HG02943 (cell line): ENCODE results near the gene SMIM8.

Experiments
- ATAC-seq: cut with Tn5 transposase; IDR thresholded peaks from one replicate; pipeline ENCODE4 v1.9.1; 2021; ENCODE audit warnings: mild to moderate bottlenecking, low read depth, moderate library complexity; ENCODE audit not compliant: unreplicated experiment

SMIM8 gene

DNA sequence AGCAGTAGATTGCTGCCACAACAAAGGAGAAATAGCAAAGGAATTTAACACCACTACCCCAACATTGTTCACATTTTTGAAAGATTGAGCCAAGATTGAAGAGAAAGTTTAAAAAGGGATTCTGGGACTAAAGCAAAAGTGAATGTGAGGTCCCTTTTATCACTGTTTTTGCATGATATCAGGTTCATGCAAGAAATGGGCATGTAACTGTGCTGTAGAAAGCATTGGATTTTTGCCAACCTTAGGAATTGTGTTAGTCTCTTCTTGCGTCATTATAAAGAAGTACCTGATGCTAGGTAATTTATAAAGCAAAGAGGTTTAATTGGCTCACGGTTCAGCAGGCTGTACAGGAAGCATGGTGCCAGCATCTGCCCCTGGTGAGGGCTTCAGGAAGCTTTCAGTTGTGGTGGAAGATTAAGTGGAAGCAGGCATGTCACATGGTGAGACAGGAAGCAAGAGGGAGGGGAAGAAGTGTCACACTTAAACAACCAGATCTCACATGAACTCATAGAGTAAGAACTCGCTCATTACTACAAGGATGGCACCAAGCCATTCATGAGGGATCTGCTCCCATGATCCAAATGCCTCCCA lies 11.3 kb downstream of the SMIM8 start:
- ATAC-seq: no peak

DNA sequence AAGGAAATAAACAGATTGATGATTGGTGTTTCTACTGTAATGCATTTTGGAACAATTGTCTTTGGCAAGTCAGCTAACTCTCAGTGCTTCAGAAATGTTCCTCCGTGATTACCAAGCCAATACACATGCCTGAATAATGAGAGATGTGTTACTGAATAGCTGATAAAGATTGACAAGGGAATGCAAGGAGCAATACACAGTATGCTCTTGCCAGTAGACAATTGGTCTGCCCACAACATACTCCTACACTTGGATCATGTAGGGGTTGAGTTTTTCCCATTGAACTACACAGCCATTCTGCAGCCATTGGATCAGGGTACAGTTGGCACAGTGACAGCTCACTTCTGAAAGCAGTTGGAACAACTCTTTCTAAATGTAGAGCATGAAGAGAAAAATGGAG lies 12.3 kb downstream of the SMIM8 start:
- no peak for ATAC-seq

DNA sequence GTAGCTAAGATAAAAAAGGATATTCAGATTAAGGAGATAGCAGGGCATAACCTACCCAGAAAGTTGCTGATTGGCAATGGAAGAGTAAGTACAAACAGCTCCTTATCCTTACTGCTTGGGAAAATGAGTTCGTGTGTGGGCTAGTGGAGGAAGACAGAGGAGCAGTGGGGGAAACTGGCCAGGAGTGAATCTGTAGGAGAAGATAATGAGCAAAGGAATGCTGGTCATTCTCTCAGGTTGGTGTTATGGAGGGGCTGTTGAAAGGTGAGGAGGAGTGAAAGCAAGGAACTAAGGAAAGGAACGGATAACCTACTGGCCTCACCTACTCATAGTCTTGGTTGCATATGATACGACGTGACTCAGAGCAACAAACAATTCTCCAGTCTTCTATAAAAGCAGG lies 14.0 kb downstream of the SMIM8 start:
- ATAC-seq: no peak

DNA sequence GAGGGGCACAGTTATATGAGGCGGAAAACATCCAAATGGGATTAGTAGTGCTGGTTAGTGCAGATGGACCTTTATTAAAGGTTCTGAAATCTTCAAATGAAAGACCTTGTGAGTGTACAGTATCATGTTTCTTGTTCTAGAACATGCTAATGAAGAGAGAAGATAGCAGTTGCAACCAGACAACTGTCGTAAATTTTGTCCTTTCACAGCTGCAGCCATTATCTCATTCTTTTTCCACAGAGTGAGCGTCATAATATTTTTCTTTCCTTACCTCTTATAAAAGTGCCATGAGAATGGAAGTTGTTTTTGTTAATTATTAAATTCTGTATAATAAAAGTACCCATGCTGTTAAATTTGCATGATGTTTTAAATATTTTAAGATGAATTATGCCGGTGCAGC lies 17.8 kb downstream of the SMIM8 start:
- no peak for ATAC-seq

DNA sequence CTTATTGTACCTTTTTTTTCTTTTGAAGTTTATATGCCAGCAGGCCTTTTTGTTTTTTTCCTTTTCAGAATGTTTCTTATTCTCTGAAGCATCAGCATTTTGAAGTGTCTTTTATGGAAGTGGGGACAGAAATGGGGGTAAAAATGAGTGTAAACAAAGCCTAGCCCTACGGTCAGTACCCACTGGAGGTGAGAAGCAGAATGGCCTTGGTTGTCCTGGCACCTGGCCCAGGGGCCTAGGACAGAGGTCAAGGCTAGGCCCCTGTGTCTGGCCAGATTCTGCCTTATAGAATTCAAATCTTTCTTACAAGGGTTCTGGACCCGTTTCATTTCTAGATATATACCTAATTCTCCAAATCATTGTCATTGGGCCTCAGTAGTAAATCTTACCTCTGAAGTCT lies 18.8 kb downstream of the SMIM8 start:
- no peak for ATAC-seq

DNA sequence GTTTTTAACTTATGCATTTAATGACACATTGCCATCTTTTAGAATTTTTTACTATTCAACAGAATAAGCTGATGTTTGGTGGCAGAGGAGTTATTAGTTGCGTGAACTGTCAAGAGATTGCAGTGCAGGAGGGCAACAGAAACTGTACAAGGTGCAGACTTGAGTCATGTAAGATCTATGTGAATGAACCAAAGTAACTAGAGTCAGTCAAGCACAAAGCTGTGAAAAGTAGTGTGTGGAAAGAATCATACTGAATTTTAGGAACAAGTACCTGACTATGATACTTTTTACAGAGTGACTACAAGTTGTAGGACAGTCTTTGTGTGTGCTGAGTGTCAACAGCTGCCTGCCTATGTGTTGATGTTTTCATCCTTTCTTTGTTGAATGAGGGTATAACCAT lies 19.5 kb downstream of the SMIM8 start:
- ATAC-seq: no peak

DNA sequence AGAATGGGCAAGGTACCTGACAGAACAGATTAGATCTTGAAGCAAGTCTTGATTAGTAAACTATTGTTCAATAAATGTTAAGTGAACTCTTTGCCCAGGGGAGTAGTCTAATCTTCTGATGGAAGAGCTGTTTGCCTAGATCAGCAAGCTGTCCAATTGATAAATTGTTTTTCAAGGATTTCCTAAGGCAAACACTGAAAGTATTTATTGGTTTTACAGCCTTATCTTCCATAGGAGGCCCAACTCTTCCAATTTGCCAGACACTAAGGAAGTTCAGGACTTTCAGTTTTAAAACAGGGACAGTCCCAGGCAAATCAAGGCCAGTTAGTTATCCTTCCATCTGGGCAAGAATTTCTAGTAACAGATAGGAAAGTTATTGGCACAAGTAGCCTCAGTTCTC lies 20.4 kb downstream of the SMIM8 start:
- no peak for ATAC-seq

DNA sequence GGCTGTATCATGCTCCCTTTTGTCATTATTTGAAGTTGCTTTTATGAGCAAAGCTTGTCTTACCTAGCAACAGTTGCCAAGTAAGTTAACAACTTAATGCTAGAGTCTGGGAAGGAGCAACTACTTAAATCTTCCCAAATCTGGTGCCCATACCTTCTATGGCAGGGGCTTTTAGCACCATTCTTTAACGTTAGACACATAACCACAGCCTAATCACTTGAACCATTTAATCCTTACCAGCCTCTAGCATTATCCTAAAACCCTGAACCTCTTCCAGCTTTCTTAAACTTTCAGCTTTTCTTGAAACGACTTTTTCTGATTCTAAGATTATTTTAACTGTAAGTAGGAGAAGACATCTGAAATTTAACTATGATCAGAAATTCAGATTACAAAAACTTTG lies 22.3 kb downstream of the SMIM8 start, which contains the start of gene C6orf163:
C6orf163 (plus strand) TSS at position 83 of the 400 bp plus-strand sequence; CDS start at position 370, 287 bp downstream.
- no peak for ATAC-seq

DNA sequence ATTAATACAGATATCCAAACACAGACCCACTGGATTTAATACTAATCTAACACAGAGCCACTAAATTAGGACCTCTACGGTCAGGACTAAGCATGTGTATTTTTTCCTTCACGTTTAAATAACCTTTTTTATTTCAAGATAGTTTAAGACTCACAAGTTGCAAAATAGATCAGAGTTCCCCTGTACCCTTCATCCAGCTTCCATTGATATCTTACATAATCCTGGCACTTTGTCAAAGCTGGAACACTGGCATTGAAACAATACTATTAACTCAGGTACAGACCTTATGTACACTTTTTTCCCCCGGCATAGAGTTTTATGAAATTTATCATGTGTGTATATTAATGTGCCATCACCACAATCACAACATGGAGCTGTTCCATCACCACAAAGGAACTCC lies 24.3 kb downstream of the SMIM8 start:
- ATAC-seq: no peak

DNA sequence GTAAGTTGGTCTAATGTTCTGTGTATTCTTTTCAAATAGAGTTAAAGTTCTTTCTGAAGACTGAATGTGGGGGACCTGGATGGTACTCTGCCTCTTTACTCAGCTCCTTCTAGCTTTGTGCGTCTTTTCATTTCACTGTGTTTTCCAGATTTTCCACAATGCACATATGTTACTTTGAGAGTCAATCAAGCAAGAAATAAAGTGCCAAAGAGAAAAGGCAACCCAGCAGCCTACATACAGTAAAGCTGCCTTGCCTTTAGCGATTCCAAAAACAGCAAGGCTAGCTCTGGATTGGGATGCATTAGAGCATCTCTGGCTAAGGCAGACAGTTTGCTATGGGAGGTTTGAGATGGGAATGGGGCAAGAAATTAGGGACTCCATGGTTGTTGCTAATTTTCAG lies 27.5 kb downstream of the SMIM8 start:
- no peak for ATAC-seq

DNA sequence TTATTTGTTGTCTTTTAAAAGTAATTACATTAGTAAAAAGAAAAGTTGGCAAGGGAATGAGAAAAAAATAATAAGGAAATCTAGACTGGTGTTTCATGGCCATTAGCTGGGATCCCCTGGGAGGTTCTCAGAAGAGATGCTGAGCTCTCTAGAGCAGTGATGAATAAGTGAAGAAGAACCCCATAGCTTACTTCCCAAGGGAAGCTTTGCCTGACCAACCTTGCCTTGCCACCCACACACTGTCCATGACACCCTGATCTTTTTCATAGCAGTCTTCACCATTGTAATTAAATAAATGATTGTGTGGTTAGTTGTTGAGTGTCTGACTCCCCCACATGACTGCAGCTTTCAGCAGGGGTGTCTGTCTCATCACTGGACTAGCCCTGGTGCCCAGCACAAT lies 28.1 kb downstream of the SMIM8 start:
- ATAC-seq: no peak

DNA sequence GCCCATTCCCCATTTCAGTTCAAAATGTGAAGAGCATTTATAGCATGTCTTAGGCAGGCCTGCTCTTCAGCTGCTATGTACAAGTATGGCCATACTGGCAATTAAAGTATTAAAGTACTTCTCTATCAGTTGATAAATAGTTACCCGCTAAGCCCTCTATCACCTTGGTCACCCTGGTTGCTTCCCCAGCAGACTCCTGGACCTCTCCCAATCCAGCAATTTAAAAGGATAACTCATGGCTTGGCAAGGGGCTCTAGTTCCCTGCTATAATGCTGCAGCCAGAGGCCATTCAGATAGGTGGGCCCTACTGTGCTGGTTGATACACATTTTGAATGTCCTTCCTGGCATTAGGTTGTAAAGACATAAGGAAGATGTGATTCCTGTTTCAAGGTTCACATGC lies 29.2 kb downstream of the SMIM8 start:
- ATAC-seq: no peak

DNA sequence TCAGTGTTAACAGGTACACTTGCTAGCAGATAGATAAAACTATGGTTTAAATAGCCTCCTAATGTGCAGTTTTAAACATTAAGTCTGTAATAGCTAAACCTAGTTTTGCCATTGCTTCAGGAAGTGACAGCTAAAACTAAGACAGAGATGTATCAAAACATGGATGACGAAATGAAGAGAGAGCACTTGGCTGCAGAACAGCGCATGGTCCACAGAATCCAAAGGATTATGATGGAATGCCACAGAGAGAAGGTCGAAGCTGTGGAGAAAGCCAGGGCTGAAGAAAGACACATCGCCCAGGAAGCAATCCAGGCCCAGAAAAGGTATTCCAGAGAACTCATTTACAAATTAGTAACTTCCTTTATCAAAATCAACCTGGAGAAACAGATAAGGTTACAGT lies 33.8 kb downstream of the SMIM8 start:
- ATAC-seq: no peak

DNA sequence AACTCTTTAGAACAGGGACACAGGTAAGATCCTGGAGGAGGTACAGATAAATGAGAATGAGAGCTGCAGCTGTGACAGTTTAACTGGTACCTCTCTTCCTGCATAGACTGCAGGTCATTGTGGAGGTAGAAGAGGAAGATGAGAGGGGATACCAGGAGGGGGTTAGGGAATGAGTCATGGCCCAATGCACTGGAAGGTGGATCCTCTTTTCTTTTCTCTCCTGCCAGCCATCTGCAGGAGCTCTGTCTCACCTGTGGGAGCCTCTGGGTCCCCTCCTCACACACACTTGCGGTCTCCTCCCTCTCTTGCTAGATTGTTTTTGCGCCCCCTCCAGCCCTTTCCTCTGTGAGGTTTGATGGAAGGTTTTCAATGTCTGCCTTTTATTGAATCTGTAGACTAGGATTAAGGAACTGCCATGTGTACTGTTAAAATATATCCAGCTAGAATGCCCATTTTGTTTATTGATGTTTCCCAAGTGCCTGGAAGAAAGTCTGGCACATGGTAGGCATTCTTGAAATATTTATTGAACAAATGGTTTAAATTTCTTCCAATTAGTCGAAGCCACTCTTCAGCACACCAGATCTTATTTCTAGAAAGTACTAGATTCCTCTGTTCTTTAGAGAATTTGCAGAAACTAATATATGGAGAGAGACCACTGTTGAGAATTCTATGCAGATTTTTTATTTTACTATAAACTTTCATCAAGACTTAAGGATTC lies 35.2 kb downstream of the SMIM8 start:
- no peak for ATAC-seq

DNA sequence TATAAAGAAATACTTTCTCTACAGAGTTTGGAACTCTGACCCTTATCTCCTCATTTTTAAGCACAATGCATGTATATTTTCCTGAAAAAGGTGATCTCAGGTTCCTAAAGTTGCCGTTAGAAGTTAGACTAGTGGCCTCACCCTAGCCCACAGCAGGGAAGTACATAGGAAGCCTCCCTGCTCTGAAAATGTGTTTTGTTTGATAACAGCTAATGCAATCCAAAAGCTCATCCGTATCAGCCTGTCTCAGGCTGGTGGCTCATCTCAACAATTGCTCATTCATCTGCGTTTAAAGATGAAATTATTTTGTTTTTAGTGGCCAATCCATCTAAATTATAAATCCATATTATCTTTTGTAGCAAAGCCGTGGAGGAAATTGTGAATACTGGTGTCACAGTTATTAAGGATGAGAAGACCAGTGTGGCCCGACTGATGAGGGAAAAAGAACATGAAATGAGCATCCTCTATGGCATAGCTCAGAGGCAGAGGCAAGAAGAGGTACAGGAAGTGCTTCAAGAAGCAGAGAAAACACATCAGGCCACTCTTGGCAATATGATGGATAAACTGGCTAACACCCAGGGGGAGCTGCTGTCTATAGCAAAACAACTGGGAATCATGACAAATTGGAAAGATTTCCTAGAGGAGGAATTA lies 42.3 kb downstream of the SMIM8 start:
- ATAC-seq: no peak

DNA sequence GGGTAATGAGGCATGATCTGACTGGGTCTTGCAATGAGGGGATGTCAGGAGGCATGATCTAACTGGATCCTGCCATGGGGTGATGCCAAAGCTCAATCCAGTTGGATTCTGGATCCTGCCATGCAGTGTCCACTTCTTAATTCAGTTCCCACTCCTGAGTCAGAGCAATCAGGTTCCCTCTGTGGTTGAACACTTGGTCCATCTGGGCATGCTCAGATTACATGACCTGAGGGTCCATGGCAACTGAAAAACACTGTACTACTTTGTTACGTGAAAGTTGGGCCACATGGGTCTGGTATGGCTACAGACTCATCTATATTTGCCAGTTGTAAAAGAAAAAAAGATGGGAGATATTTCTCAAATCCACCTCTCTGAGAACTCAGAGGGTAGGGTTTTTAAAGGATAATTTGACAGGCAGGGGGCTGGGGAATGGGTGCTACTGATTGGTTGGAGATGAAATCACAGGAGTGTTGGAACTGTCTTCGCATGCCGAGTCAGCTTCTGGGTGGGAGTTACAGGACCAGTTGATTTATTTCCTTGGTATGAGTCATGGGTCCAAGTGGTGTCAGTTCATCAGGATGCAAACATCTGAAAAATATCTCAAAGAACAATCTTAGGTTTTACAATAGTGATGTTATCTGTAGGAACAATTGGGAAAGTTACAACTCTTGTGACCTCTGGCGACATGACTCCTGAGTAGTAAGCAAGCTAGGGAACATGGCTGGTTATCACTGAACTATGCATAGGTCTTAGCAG lies 43.9 kb downstream of the SMIM8 start:
- ATAC-seq: no peak

DNA sequence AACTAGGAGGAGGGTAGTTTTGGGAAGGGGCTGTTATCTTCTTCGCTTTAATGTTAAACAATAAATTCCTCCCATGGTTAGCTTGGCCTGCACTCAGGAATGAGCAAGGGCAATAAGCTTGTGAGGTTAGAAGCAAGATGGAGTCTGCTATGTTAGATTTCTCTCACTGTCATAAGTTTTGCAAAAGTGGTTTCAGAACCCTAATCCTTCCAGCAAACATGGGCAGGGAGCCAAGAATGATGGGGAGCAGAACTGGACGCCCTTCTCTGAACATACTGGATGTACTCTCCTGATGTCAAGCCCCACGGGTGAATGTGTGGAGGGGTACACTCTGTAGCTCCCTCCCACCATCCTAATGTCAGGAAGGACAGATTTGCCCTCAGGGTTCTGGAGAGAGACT lies 44.5 kb downstream of the SMIM8 start:
- no peak for ATAC-seq

DNA sequence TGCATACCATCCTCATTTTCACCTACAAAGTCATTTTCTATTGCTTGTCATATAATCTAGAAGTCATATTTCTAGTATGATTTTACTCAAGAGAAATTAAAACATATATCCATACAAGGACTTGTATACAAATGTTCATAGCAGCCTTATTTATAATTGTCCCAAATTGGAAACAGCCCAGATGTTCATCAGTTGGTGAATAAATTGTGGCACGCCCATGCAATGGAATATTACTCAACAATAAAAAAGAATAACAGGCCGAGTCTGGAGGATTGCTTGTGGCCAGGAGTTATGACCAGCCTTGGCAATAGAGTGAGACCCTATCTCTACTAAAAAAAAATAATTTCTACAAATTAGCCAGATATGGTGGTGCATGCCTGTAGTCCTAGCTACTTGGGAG lies 51.0 kb downstream of the SMIM8 start:
- ATAC-seq: no peak

DNA sequence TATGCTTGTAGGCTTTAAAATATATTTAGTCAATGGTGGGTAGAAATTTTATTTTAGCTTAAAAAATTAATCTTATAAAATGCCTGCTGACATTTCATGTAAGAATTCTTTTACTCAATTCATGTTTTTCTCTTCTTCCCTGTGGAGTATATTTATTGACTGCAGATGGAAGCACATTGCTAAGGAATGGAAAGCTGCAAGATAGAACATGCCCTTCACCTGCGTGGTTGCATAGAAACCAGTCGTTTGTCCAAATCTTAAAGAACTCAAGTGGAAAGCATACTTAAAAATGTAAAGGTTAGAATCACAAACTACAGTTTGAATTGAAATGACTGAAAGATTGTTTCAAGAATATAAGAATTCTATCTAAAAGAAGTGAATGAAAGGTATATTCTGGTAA lies 52.9 kb downstream of the SMIM8 start:
- ATAC-seq: no peak

DNA sequence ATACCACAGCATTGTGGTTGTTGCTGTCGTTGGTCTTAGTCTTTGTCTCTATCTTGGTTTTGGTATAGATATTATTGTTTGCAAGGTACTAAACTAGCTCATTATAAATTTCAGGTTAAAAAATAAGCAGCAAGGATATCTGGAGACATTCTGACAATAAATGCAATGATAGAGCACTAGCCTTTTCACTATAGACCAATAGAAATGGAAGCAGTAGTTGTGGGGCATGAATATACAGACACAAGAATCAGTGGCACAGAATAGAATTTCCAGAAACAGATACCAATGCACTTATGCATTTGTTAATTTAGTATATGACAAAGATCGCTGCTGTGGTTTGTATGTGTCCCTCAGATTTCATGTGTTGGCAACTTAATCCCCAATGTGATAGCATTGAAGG lies 54.3 kb downstream of the SMIM8 start:
- ATAC-seq: no peak

DNA sequence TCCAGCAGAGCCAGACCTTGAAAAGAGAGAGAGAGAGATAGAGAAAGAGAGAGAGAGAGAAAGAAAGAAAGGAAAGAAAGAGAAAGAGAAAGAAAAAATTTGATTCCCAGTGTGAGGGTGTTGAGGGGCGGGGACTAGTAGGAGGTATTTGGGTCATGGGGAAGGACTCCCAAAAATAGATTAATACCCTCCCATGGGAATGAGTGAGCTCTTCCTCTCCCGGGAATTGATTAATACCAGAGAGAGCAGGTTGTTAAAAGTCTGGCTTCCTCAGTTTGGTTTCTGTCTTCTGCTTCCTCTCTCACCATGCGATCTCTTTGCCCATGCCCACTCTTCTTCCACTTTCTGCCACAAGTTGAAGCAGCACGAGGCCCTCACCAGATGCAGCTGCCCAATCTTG lies 56.6 kb downstream of the SMIM8 start:
- ATAC-seq: no peak
